Measurements from ENCODE around the gene CCT4. TPM values are rescaled to one million over a fixed set of nuclear protein-coding genes. Genes with fewer than 3 reads are reported as not detected.
"Not testable (repeated sequence)": the region's sequence is repeated elsewhere in the genome, so short reads cannot be mapped to it uniquely, and the experiment has no call there.

The CCT4 gene
- polyA plus RNA-seq, 4 donors = 168 to 186 (median 178) TPM

GRCh38 chr2:61879351-61879750 is 9.1 kb downstream of the CCT4 start:
- DNase-seq (ENCODE audit: low read depth in 4 of 4, low spot score in 3 of 4) = not testable (repeated sequence)

- no peak for DNase-seq (ENCODE audit: low read depth in 4 of 4, low spot score in 3 of 4)
These were observed 9.7 kb downstream of the CCT4 start for GRCh38 chr2:61878761-61879160.

GRCh38 chr2:61877571-61878245 is 10.7 kb downstream of the CCT4 start:
- DNase-seq (ENCODE audit: low read depth in 4 of 4, low spot score in 3 of 4) = no peak

- DNase-seq (ENCODE audit: low read depth in 4 of 4, low spot score in 3 of 4) = no peak
These were observed 12.1 kb downstream of the CCT4 start for GRCh38 chr2:61876400-61876799.

DNA sequence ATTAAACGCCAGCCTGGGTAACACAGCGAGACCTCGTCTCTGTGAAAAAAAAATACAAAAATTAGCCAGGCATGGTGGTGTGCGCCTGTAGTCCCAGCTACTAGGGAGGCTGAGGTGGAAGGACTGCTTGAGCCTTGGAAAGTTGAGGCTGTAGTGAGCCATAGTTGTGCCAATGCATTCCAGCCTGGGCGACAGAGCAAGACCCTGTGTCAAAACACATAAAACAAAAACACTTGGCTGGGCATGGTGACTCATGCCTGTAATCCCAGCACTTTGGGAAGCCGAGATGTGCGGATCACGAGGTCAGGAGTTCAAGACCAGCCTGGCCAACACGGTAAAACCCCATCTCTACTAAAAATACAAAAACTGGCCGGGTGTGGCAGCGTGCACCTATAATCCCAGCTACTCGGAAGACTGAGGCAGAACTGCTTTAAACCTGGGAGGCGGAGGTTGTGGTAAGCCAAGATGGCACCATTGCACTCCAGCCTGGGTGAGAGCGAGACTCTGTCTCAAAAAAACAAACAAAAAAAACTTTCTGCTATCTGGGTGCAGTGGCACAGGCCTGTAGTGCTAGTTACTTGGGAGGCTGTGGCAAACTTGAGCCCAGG is 21.9 kb downstream of the CCT4 start:
- DNase-seq (ENCODE audit: low read depth in 4 of 4, low spot score in 3 of 4) = not testable (repeated sequence)

DNA sequence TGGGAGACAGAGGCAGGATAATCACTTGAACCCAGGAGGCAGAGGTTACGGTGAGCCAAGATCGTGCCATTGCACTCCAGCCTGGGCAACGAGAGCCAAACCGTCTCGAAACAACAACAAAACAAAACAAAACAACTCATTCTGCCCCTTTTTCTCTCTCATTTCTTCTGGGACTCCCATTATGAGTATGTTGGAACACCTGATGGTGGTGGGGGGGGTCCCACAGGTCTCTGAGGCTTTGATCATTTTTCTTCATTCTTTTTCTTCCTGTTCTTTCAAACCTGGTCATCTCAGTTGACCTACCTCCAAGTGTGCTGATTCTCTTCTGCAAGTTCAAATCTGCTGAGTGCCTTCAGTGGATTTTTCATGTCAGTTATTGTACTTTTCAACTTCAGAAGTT is 26.4 kb downstream of the CCT4 start:
- DNase-seq (ENCODE audit: low read depth in 4 of 4, low spot score in 3 of 4) = no peak

DNA sequence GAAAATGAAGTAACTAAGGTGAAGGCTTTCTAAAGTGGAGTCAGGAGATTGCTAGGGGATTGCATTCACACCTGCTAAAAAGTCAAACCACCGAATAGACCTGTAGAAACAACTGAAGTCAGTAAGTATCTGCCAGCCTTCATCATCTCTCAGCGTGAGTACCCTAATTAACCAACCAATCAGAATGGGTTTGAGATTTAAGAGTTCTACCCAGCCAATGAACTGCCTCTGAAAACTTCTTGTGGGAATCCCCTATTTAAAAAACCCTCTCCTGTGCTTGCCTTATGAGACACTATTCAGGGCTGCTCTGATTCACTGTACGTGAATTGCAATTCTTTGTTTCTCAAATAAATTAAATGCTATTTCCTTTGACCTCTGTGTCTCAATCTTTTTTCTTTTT is 31.2 kb downstream of the CCT4 start:
- DNase-seq (ENCODE audit: low read depth in 4 of 4, low spot score in 3 of 4) = no peak

- peak in 1 of 4 donors; percentile 1 for DNase-seq (ENCODE audit: low read depth in 4 of 4, low spot score in 3 of 4)
These were observed 33.2 kb downstream of the CCT4 start for GRCh38 chr2:61855318-61855613.

- DNase-seq (ENCODE audit: low read depth in 4 of 4, low spot score in 3 of 4) = peak; percentile 86 to 94 (median 93)
These were observed 33.7 kb downstream of the CCT4 start for GRCh38 chr2:61854564-61855317.

DNA sequence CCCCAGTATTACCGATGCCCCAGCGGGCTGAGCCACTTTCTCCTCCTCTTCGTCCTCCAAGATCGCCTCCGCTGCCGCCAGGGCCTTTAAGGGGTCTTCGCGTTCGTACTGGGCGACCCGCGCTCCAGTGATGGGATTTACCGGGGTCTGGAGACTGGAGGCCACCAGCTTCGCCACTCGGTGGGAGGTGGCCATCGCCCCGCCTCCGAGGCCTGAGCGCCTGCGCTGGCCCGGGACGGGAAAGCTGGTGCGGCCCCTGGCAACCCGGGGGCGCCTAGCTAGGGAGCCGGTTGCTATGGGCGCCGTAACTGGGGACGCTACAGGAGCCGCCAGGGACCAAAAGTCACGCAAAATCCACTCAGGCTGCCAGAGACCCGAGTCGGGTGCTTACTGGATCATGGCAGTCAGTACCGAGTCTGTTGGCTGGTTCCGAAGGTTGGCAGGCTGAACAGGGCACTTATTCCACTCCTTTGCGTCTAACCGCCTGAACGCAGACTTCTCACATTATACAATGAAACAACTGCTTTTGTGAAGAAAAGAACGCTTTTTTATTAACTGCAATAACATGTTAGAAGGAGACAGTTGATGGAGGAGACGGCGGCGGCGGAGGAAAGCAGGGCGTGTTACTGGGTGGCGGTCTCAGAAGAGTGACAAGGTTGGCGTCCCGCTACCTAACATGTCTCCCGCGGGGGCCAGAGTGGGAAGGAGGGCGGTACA is 34.5 kb downstream of the CCT4 start, which contains the start of gene FAM161A:
Gene FAM161A (minus strand): TSS at position 214 of the 717 bp plus-strand sequence. CDS start 19 bp downstream, at position 195.
- peak; percentile 85 to 90 (median 86) for DNase-seq (ENCODE audit: low read depth in 4 of 4, low spot score in 3 of 4)

DNA sequence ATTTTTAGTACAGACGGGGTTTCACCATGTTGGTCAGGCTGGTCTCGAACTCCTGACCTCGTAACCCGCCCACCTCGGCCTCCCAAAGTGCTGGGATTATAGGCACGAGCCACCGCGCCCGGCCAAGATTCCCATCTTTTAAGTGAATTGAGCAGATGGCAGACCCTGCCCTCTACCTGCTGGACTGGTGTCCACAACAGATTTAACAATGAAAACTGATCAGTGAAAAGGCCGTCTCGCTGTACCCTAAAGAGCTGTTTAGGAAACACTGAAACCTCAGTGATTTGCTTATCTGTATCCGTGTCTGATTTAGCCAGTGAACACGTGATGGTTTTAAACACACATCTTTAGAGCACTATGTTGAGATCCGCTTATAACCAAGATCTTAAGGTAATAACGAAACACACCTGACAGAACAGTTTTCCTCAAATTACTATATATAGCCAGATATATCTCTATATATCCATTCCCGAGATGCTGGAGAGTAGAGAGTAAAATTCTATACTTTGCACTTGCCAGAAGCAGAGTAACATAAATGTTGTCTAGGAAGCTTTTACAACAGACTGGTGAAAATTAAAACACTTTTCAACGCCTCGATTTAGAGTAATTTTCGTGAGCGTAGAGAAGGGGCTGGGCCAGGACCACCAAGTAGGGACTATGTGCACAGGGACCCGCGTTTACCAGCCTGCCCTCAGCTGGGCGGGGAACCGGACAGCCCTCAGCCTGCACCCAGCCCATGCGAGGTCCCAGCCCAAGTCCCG is 35.2 kb downstream of the CCT4 start:
- DNase-seq (ENCODE audit: low read depth in 4 of 4, low spot score in 3 of 4) = no peak

GRCh38 chr2:61851270-61851669 is 37.2 kb downstream of the CCT4 start:
- DNase-seq (ENCODE audit: low read depth in 4 of 4, low spot score in 3 of 4) = not testable (repeated sequence)

GRCh38 chr2:61845320-61845719 is 43.1 kb downstream of the CCT4 start:
- DNase-seq (ENCODE audit: low read depth in 4 of 4, low spot score in 3 of 4) = no peak

GRCh38 chr2:61841286-61841685 is 47.2 kb downstream of the CCT4 start:
- no peak for DNase-seq (ENCODE audit: low read depth in 4 of 4, low spot score in 3 of 4)

DNA sequence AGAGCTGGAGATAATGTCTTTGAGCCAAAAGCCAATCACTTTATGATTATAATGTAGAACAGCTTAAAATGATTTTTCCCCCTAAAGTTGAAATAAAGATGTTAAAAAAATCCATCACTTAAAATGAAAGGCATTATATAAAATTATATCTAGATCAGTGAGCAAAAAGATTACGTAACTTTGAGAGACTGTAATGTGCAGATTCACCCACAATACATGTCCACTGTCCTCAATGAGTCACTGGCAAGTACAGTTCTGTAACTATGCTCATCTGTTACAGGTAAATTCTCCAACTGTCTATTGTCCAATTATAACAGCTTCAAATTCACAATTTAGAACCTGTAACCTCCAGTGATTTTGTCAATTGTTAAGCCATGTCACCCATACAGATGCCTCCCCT is 53.6 kb downstream of the CCT4 start:
- no peak for DNase-seq (ENCODE audit: low read depth in 4 of 4, low spot score in 3 of 4)

DNA sequence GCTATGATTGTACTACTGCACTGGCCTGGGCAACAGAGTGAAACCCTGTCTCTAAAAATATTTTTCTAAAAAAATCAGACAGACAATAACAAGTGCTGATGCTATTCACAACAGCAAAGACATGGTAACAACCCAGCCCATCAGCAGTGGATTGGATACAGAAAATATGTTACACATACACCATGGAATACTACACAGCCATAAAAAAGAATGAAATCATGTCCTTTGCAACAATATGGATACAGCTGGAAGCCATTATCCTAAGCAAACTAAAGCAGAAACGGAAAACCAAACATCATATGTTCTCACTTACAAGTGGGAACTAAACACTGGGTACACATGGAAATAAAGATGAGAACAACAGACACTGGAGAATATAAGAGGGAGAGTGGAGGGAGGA is 54.5 kb downstream of the CCT4 start:
- DNase-seq (ENCODE audit: low read depth in 4 of 4, low spot score in 3 of 4) = no peak

- DNase-seq (ENCODE audit: low read depth in 4 of 4, low spot score in 3 of 4) = no peak
These were observed 56.1 kb downstream of the CCT4 start for GRCh38 chr2:61832183-61832841.

- no peak for DNase-seq (ENCODE audit: low read depth in 4 of 4, low spot score in 3 of 4)
These were observed 66.2 kb downstream of the CCT4 start for GRCh38 chr2:61822255-61822654.

Measured in right renal pelvis (tissue), 4 donors.